ENCODE results near the gene CHMP3.

The CHMP3 gene

GRCh38 chr2:86471637-86472036 lies 91.6 kb downstream of the CHMP3 start:
- DNase-seq (ENCODE audit: low spot score), result no peak
- FAIRE-seq, result no peak

GRCh38 chr2:86470890-86471289 lies 92.4 kb downstream of the CHMP3 start:
- FAIRE-seq (no peak), DNase-seq (ENCODE audit: low spot score) (no peak)

- DNase-seq (ENCODE audit: low spot score), result no peak
- FAIRE-seq, result no peak
Observed at GRCh38 chr2:86468162-86469033, 94.8 kb downstream of the CHMP3 start.

- DNase-seq (ENCODE audit: low spot score), result no peak
- FAIRE-seq, result no peak
Observed at GRCh38 chr2:86466306-86466705, 96.9 kb downstream of the CHMP3 start.

- DNase-seq (ENCODE audit: low spot score) (no peak), FAIRE-seq (no peak)
Observed at GRCh38 chr2:86464652-86465051, 98.6 kb downstream of the CHMP3 start.

- no peak for FAIRE-seq
Observed at GRCh38 chr2:86461042-86461743, 102.0 kb downstream of the CHMP3 start.

GRCh38 chr2:86455181-86455580 lies 108.1 kb downstream of the CHMP3 start:
- no peak for DNase-seq (ENCODE audit: low spot score)
- no peak for FAIRE-seq

More at GRCh38 chr2:86461042-86461743, 102.0 kb downstream of the CHMP3 start:
- no peak for DNase-seq (ENCODE audit: low spot score)

GRCh38 chr2:86454238-86454637 lies 109.0 kb downstream of the CHMP3 start:
- DNase-seq (ENCODE audit: low spot score) (no peak), FAIRE-seq (no peak)

GRCh38 chr2:86453836-86454235 lies 109.4 kb downstream of the CHMP3 start:
- FAIRE-seq (no peak), DNase-seq (ENCODE audit: low spot score) (no peak)
